Right cardiac atrium (tissue), 5 donors: ENCODE results near the gene EFHB. TPM values are rescaled to one million over a fixed set of nuclear protein-coding genes. Genes with fewer than 3 reads are reported as not detected.
"Not testable (repeated sequence)": the region's sequence is repeated elsewhere in the genome, so short reads cannot be mapped to it uniquely, and the experiment has no call there.

ENCODE experiments used
- ATAC-seq, 2 donors: fragments of 200-7000 bp; cut with Tn5 transposase; one replicate each; pipeline versions ENCODE4 v1.8.0 to v1.9.1; 2020; ENCODE audit warnings: moderate library complexity in 2 of 2, mild to moderate bottlenecking in 1 of 2
- DNase-seq, 3 donors: peaks; one replicate each; pipeline ENCODE4 v3.0.0-alpha.2; 2020
- H3K27ac ChIP-seq: one replicate; pipeline ENCODE4 v1.5.1; 2013; ENCODE audit warnings: mild to moderate bottlenecking, low read length, control low read depth, moderate library complexity
- H3K27me3 ChIP-seq: one replicate; pipeline ENCODE4 v1.6.1; 2013; ENCODE audit not compliant: control insufficient read depth, insufficient read depth
- H3K4me1 ChIP-seq: one replicate; pipeline ENCODE4 v1.6.1; 2013; ENCODE audit warnings: low read length; ENCODE audit not compliant: control insufficient read depth, insufficient read depth
- H3K4me3 ChIP-seq: one replicate; pipeline ENCODE4 v1.5.1; 2013; ENCODE audit warnings: low read length, control low read depth
- H3K9me3 ChIP-seq: one replicate; pipeline ENCODE4 v1.6.1; 2013; ENCODE audit warnings: low read length; ENCODE audit not compliant: control insufficient read depth
- WGBS: extraction: QIAGEN DNeasy Blood & Tissue Kit; methylation state at CpG from one replicate; pipeline ENCODE4 v1.1.7; 2013; 5-methylcytosine and 5-hydroxymethylcytosine counted together
- intact Hi-C, 4 donors: fragments of 100-400 bp; cut with DNase I; formaldehyde crosslinking; loops; one replicate each; pipeline versions ENCODE4 v1.11.0 to v1.14.0; 2022 to 2023
- polyA plus RNA-seq: library from polyadenylated mRNA; stranded (reverse); fragments of 200-250 nt; gene quantifications from one replicate; pipeline ENCODE4 v1.2.3, GENCODE V29; 2013
- total RNA-seq, 4 donors: library from RNA; stranded (reverse); fragmentation: NEBNext Ultra II Directional; extraction: Animal tissue kit (Norgen Biotek cat#: 25700); gene quantifications; one replicate each; pipeline ENCODE4 v1.2.1, GENCODE V29; 2021
- donor health status: healthy with polysubstance abuse.
- donor health status: DM: no; HTN: yes; CAD: no.
- donor health status: DM: no; HTN: no; CAD: no.
- donor health status: DM: no; HTN: yes; CAD: no; lungs with severe emphysema.
- donor health status: DM: yes; HTN: yes; CAD: no.

Gene EFHB
- total and polyA plus RNA-seq, 5 donors, result 0.26 to 2.2 (median 0.96) TPM; not detected in 1

DNA sequence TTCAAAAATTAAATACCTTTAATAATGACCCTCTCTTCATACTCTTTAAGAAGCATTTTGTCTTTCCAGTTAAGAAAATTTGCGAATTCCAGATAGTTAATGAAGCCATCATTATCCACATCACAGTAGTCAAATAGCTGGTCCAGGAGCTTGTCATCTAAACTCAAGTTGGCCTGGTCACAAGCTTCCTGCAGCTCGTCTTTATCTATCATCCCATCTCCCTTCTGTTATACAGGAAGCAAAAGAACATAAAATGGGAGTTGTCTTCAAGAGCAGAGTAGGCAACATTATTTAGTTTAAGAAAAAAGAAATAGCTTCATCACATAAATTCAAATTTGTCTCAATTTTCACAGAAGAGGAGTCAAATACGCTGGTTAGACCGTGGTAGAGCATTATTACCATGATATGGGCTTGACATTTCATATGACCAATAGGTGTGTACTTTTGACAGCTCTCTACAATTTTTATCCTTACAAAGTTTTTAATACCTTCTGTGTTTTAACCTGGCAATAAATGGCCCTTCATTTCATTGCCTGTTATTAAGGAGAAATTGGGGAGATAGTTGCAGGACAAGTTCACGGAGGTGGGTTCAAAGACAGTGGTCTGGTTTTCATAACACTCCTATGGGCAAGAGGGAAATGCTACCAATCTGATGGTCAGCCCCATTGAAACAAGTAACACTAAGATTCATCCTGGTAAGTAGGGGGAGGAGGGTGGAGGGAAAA is 45.4 kb downstream of the EFHB start:
- Histone ChIP-seq H3K4me1 (peaks cover 1% of the 10 kb centered on the region), H3K9me3 (no peaks in the 10 kb centered on the region), H3K4me3 (peak overlapping the region; percentile 34), H3K27me3 (no peaks in the 10 kb centered on the region), H3K27ac (peak overlapping the region; percentile 25)
- DNase-seq (no peak), ATAC-seq (no peak)
- intact Hi-C loops, result loop anchor here in 1 of 4 donors (10.0 kb wide), 1 partner anchor 136 kb away; no protein-coding TSS in a partner anchor
- 57% methylated on average over 5 of the region's 5 CpGs for WGBS

- H3K4me3 ChIP-seq, ATAC-seq, H3K27ac ChIP-seq, DNase-seq, H3K9me3 ChIP-seq, H3K27me3 ChIP-seq, H3K4me1 ChIP-seq: not testable (repeated sequence)
- 95% methylated on average over 4 of the region's 4 CpGs for WGBS
- intact Hi-C loops, result loop anchor here in 1 of 4 donors (10.0 kb wide), 1 partner anchor 138 kb away; no protein-coding TSS in a partner anchor
Observed at GRCh38 chr3:19887122-19887521, 46.9 kb downstream of the EFHB start.

GRCh38 chr3:19886404-19886803 is 47.6 kb downstream of the EFHB start:
- Histone ChIP-seq H3K4me1 (peaks cover 1% of the 10 kb centered on the region), H3K9me3 (no peaks in the 10 kb centered on the region), H3K27me3 (no peaks in the 10 kb centered on the region), H3K27ac (no peak overlapping the region), H3K4me3 (no peak overlapping the region)
- intact Hi-C loops, result loop anchor here in 1 of 4 donors (10.0 kb wide), 1 partner anchor 138 kb away; no protein-coding TSS in a partner anchor
- no peak for ATAC-seq
- no peak for DNase-seq

DNA sequence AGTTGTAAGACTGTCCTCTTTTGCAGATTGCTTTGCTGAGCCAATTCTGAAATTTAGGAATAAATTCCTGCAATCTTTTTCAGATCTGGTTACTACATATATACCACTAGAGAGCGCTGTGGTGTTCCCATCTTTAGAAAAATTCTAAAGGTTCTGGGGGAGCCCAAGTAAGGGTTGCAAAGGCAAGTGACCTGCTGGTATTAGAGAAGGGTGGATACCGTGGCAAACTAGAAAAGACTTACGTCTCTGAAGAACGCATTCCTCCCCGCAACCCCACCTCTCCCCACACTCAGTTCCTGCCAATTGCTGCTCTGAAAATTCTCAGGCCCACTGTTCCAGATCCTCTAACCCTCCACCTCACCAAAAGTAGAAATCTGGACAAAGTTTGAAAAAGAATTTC is 48.5 kb downstream of the EFHB start:
- ATAC-seq (peak in 1 of 2 donors; percentile 26), DNase-seq (no peak)
- Histone ChIP-seq H3K4me3 (no peak overlapping the region), H3K4me1 (peaks cover 1% of the 10 kb centered on the region), H3K27ac (no peak overlapping the region), H3K27me3 (no peaks in the 10 kb centered on the region), H3K9me3 (no peaks in the 10 kb centered on the region)
- intact Hi-C loops, result loop anchor here in 1 of 4 donors (10.0 kb wide), 1 partner anchor 139 kb away; no protein-coding TSS in a partner anchor
- 45% methylated on average over 5 of the region's 5 CpGs for WGBS

DNA sequence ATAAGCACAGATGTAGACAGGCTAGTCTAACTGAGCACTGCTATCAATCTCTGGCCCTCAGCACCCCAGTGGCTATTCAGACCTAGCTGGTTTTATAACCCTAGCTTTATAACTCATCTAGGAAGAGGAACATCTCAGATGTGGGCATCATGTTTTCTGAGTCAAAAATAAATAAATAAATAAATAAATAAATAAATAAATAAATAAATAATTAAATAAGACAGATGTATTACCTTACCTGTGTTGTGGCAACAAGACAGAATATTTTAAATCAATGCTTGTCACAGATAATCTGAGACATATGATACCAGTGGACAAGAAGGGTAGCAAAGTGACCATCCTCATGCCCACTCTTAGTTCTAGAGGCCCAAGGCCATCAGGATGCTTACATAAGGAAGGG is 52.2 kb downstream of the EFHB start:
- Histone ChIP-seq H3K27ac (no peak overlapping the region), H3K27me3 (no peaks in the 10 kb centered on the region), H3K9me3 (no peaks in the 10 kb centered on the region), H3K4me1 (peaks cover 1% of the 10 kb centered on the region), H3K4me3 (no peak overlapping the region)
- intact Hi-C loops, result loop anchor here in 1 of 4 donors (10.0 kb wide), 1 partner anchor 143 kb away; no protein-coding TSS in a partner anchor
- no peak for DNase-seq
- ATAC-seq, result no peak

DNA sequence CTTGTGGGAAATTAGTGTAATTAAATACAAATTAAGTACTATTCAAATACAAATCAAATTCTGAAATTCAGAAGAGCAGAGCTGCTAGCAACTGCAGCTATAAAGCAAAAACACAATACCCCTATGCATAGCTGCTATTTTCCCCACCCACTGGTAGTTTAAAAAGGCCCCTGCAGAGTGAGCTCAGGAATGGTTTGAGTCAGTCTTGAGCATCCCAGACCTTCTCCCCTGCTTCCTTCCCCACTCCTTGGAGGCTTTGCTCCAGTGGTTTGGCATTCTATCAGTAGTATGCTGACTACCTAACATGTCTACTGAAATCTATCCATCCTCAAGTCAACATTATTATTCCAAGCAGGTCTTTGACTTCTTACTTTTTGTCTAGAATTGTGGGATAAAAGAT is 53.0 kb downstream of the EFHB start:
- Histone ChIP-seq H3K27me3 (no peaks in the 10 kb centered on the region), H3K9me3 (no peaks in the 10 kb centered on the region), H3K27ac (no peak overlapping the region), H3K4me1 (peaks cover 1% of the 10 kb centered on the region), H3K4me3 (no peak overlapping the region)
- ATAC-seq (no peak), DNase-seq (no peak)
- intact Hi-C loops, result loop anchor here in 1 of 4 donors (10.0 kb wide), 1 partner anchor 144 kb away; no protein-coding TSS in a partner anchor

- no peak overlapping the region for H3K27ac ChIP-seq
- no peaks in the 10 kb centered on the region for H3K9me3 ChIP-seq
- 61% methylated on average over 3 of the region's 3 CpGs for WGBS
- H3K4me1 ChIP-seq, result no peaks in the 10 kb centered on the region
- DNase-seq (no peak), ATAC-seq (no peak)
- H3K27me3 ChIP-seq, result no peaks in the 10 kb centered on the region
- intact Hi-C loops, result no loop called here
- H3K4me3 ChIP-seq, result no peak overlapping the region
Observed at GRCh38 chr3:19877656-19878055, 56.4 kb downstream of the EFHB start.

GRCh38 chr3:19866751-19867347 is 67.2 kb downstream of the EFHB start:
- peak; percentile 22 to 50 for ATAC-seq
- WGBS, result 8% methylated on average over 7 of the region's 7 CpGs
- Histone ChIP-seq H3K4me3 (no peak overlapping the region), H3K4me1 (no peaks in the 10 kb centered on the region), H3K27me3 (no peaks in the 10 kb centered on the region), H3K27ac (no peak overlapping the region), H3K9me3 (no peaks in the 10 kb centered on the region)
- intact Hi-C loops, result loop anchor here in 1 of 4 donors (10.0 kb wide), 1 partner anchor 522 kb away; no protein-coding TSS in a partner anchor
- no peak for DNase-seq

DNA sequence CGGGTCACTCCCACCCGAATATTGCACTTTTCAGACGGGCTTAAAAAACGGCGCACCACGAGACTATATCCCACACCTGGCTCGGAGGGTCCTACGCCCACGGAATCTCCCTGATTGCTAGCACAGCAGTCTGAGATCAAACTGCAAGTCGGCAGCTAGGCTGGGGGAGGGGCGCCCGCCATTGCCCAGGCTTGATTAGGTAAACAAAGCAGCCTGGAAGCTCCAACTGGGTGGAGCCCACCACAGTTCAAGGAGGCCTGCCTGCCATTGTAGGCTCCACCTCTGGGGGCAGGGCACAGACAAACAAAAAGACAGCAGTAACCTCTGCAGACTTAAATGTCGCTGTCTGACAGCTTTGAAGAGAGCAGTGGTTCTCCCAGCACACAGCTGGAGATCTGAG is 78.7 kb downstream of the EFHB start:
- H3K9me3 ChIP-seq, ATAC-seq, intact Hi-C loops, H3K4me3 ChIP-seq, DNase-seq, H3K27ac ChIP-seq, H3K27me3 ChIP-seq, H3K4me1 ChIP-seq: not testable (repeated sequence)
- WGBS, result 76% methylated on average over 13 of the region's 13 CpGs

GRCh38 chr3:19846609-19847008 is 87.4 kb downstream of the EFHB start:
- H3K9me3 ChIP-seq, H3K27ac ChIP-seq, H3K27me3 ChIP-seq, ATAC-seq, DNase-seq, H3K4me3 ChIP-seq, H3K4me1 ChIP-seq, intact Hi-C loops: not testable (repeated sequence)
- 77% methylated on average over 7 of the region's 7 CpGs for WGBS
